PC-9 (cell line): ENCODE data around the gene MAN2A2. TPM values are rescaled to one million over a fixed set of nuclear protein-coding genes. Genes with fewer than 3 reads are reported as not detected.
"Not testable (repeated sequence)": the region's sequence is repeated elsewhere in the genome, so short reads cannot be mapped to it uniquely, and the experiment has no call there.

Experiments
- BruUV-seq: library from RNA; stranded (reverse); fragments of 400-500 nt; replicated peaks from 2 replicates; lab custom pipeline; 2021; lab: Mats Ljungman, UMichigan
- CTCF ChIA-PET: fragments of 300-600 bp; sonication (Branson Sonifier 250); formaldehyde crosslinking; loops from one replicate; lab custom pipeline; 2022; ENCODE audit warnings: antibody characterized with exemption; lab: Charles Lee
- POLR2A ChIA-PET: fragments of 300-600 bp; sonication (Branson Sonifier 250); formaldehyde crosslinking; loops from one replicate; lab custom pipeline; 2022; ENCODE audit warnings: antibody characterized with exemption; ENCODE audit not compliant: unreplicated experiment; lab: Charles Lee
- DNase-seq, 2 experiments: peaks; one replicate each; pipeline versions ENCODE4 v3.0.0 to v3.0.0-alpha.2; 2015 to 2022; ENCODE audit warnings: mixed read lengths in 1 of 2
- H2AFZ ChIP-seq: fragments of 200-600 bp; sonication (generic); 2 replicates; pipeline ENCODE4 v1.8.1; 2017; ENCODE audit warnings: antibody characterized with exemption
- H3F3A ChIP-seq: fragments of 200-600 bp; sonication (generic); 2 replicates; pipeline ENCODE4 v1.8.1; 2017; ENCODE audit warnings: antibody characterized with exemption, mild to moderate bottlenecking, low read depth; ENCODE audit not compliant: insufficient read depth
- H3K27ac ChIP-seq: fragments of 200-600 bp; sonication (generic); 2 replicates; pipeline ENCODE4 v1.6.1; 2016; ENCODE audit warnings: mixed run types
- H3K27me3 ChIP-seq: fragments of 200-600 bp; sonication (generic); 2 replicates; pipeline ENCODE4 v1.6.1; 2016; ENCODE audit warnings: low read depth, mixed run types; ENCODE audit not compliant: insufficient read depth
- H3K36me3 ChIP-seq: fragments of 200-600 bp; sonication (generic); 2 replicates; pipeline ENCODE4 v1.6.1; 2016; ENCODE audit warnings: low read depth, mixed run types
- H3K4me1 ChIP-seq: fragments of 200-600 bp; sonication (generic); replicated peaks from 2 replicates; pipeline ENCODE4 v1.6.1; 2016; ENCODE audit warnings: mixed run types; ENCODE audit not compliant: insufficient read depth
- H3K4me2 ChIP-seq: fragments of 200-600 bp; sonication (generic); 2 replicates; pipeline ENCODE4 v1.6.1; 2017; ENCODE audit warnings: mixed run types
- H3K4me3 ChIP-seq: fragments of 200-600 bp; sonication (generic); 2 replicates; pipeline ENCODE4 v1.6.1; 2016; ENCODE audit warnings: mixed run types
- H3K79me2 ChIP-seq: fragments of 200-600 bp; sonication (generic); 2 replicates; pipeline ENCODE4 v1.6.1; 2017; ENCODE audit warnings: low read depth, mixed run types
- H3K9me2 ChIP-seq: fragments of 200-600 bp; sonication (generic); 2 replicates; pipeline ENCODE4 v1.8.1; 2017; ENCODE audit warnings: mild to moderate bottlenecking; ENCODE audit not compliant: insufficient read depth
- H3K9me3 ChIP-seq: fragments of 200-600 bp; sonication (generic); 2 replicates; pipeline ENCODE4 v1.8.1; 2016; ENCODE audit warnings: low read depth; ENCODE audit not compliant: insufficient read depth
- H4K20me1 ChIP-seq: fragments of 200-600 bp; sonication (generic); 2 replicates; pipeline ENCODE4 v1.8.1; 2017; ENCODE audit not compliant: insufficient read depth
- EZH2 ChIP-seq: fragments of 200-600 bp; sonication (generic); IDR thresholded peaks from 2 replicates; pipeline ENCODE4 v1.8.0; 2017; ENCODE audit warnings: antibody characterized with exemption, low read depth
- intact Hi-C: fragments of 100-400 bp; cut with micrococcal nuclease; formaldehyde crosslinking; loops from one replicate; pipeline ENCODE4 v1.10.0; 2022; ENCODE audit not compliant: unreplicated experiment
- total RNA-seq: library from RNA; stranded (reverse); gene quantifications from 2 replicates; pipeline ENCODE4 v1.2.3, GENCODE V29; 2021
- TF ChIP-seq, protein P1 (sequence below): fragments of 200-600 bp; sonication (generic); conservative IDR thresholded peaks from 2 replicates; pipeline ENCODE4 v1.6.1; 2017; ENCODE audit warnings: mixed run types, antibody characterized with exemption, mild to moderate bottlenecking, moderate library complexity

Gene MAN2A2
- total RNA-seq, 1 experiment from 2014 or later = 27.1 TPM

DNA sequence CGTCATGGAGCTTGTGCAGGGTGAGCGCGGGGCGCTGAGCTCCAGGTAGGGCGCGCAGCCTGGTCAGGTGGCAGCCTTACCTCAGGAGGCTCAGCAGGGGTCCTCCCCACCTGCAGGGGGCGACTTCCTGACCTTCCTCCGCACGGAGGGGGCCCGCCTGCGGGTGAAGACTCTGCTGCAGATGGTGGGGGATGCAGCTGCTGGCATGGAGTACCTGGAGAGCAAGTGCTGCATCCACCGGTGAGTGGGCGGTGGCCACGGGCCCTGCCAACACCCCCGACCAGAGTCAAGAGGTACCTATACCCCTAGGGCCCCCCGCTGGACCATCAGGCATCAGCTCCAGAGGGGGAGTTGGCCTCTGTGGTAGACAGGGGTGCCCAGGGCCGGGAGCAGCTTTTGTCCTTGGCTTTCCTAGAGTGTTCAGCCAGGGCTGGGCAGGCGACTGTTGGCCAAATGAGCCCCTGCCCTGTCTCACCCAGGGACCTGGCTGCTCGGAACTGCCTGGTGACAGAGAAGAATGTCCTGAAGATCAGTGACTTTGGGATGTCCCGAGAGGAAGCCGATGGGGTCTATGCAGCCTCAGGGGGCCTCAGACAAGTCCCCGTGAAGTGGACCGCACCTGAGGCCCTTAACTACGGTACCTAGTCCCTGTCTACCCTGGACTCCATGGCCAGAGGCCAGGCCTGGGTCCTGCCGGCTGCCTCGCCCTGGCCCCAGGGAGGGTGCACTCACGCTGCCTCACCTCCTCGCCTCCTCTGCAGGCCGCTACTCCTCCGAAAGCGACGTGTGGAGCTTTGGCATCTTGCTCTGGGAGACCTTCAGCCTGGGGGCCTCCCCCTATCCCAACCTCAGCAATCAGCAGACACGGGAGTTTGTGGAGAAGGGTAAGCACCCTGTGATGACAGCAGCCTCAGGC lies 9.7 kb upstream of the MAN2A2 start:
- no peaks in the 10 kb centered on the region for H3K27me3 ChIP-seq
- no peaks in the 10 kb centered on the region for H3K9me3 ChIP-seq
- no TSS peak for BruUV-seq
- H2AFZ ChIP-seq = no peak overlapping the region
- H3K36me3 ChIP-seq = no peaks in the 10 kb centered on the region
- H3K79me2 ChIP-seq = no peaks in the 10 kb centered on the region
- H3K4me2 ChIP-seq = no peak overlapping the region
- TF ChIP-seq, protein P1, sequence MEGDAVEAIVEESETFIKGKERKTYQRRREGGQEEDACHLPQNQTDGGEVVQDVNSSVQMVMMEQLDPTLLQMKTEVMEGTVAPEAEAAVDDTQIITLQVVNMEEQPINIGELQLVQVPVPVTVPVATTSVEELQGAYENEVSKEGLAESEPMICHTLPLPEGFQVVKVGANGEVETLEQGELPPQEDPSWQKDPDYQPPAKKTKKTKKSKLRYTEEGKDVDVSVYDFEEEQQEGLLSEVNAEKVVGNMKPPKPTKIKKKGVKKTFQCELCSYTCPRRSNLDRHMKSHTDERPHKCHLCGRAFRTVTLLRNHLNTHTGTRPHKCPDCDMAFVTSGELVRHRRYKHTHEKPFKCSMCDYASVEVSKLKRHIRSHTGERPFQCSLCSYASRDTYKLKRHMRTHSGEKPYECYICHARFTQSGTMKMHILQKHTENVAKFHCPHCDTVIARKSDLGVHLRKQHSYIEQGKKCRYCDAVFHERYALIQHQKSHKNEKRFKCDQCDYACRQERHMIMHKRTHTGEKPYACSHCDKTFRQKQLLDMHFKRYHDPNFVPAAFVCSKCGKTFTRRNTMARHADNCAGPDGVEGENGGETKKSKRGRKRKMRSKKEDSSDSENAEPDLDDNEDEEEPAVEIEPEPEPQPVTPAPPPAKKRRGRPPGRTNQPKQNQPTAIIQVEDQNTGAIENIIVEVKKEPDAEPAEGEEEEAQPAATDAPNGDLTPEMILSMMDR = no peak; the same call in 1 of the 2 replicates
- no peak for TF ChIP-seq EZH2
- no peak overlapping the region for H3K4me3 ChIP-seq
- intact Hi-C loops = no loop called here
- POLR2A ChIA-PET = no interaction called here
- no peaks in the 10 kb centered on the region for H3K4me1 ChIP-seq
- H3K27ac ChIP-seq = no peak overlapping the region
- no peaks in the 10 kb centered on the region for H4K20me1 ChIP-seq
- no peaks in the 10 kb centered on the region for H3K9me2 ChIP-seq
- no peaks in the 10 kb centered on the region for H3F3A ChIP-seq
- CTCF ChIA-PET = no interaction called here
- no peak for DNase-seq

DNA sequence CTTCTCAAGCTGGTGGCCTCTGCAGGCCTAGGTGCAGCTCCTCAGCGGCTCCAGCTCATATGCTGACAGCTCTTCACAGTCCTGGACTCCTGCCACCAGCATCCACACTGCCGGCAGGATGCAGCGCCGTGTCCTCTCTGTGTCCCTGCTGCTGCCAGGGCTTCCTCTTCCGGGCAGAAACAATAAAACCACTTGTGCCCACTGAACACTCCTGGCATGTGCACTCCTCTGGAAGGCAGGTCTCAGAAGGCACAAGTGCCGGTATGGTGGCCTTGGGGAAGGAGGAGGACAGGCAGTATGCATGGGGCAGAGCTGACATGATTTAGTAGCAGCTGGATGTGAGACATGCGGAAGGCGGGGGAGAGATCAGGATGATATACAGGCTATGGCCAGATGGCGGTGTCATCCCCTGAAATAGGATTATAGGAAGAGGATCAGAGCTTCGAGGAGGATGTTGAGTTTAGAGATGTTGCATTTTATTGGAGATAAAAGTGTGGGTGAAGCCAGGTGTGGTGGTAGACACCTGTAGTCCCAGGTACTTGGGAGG lies 7.5 kb upstream of the MAN2A2 start:
- H3K27me3 ChIP-seq = no peaks in the 10 kb centered on the region
- H3K4me1 ChIP-seq = no peaks in the 10 kb centered on the region
- no peaks in the 10 kb centered on the region for H3F3A ChIP-seq
- CTCF ChIA-PET = no interaction called here
- POLR2A ChIA-PET = interaction anchor here (0.6 kb wide), 2 partner anchors 12 to 73 kb away, joined by 3 to 11 read pairs; no protein-coding TSS in a partner anchor
- no peak overlapping the region for H3K27ac ChIP-seq
- no peak overlapping the region for H3K4me2 ChIP-seq
- no peaks in the 10 kb centered on the region for H3K36me3 ChIP-seq
- TF ChIP-seq, protein P1 = no peak
- no peak for TF ChIP-seq EZH2
- no TSS peak for BruUV-seq
- intact Hi-C loops = no loop called here
- H2AFZ ChIP-seq = no peak overlapping the region
- no peaks in the 10 kb centered on the region for H3K79me2 ChIP-seq
- no peaks in the 10 kb centered on the region for H4K20me1 ChIP-seq
- H3K9me3 ChIP-seq = no peaks in the 10 kb centered on the region
- H3K9me2 ChIP-seq = no peaks in the 10 kb centered on the region
- H3K4me3 ChIP-seq = no peak overlapping the region
- no peak for DNase-seq

DNA sequence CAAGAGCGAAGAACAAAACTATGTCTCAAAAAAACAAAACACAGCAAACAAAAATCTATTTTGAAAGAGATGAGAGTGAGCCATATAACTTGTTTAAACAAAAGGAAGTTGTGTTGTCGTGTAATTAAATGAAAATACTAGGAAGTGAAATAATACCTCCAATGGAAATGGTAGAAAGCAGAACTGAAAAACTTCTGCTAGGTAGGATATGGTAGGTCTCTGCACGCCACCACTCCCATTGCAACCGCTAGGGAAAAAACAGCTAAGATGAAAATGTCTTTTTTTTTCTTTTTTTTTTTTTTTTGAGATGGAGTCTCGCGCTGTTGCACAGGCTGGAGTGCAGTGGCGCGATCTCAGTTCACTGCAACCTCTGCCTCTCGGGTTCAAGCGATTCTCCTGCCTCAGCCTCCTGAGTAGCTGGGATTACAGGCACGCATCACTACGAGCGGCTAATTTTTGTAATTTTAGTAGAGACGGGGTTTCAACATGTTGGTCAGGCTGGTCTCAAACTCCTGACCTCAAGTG lies 5.9 kb upstream of the MAN2A2 start:
- H3K36me3 ChIP-seq, POLR2A ChIA-PET, H3K27ac ChIP-seq, H3F3A ChIP-seq, H3K9me3 ChIP-seq, CTCF ChIA-PET, BruUV-seq, H3K4me1 ChIP-seq, H3K9me2 ChIP-seq, H4K20me1 ChIP-seq, H3K79me2 ChIP-seq, H3K4me3 ChIP-seq, intact Hi-C loops, H3K4me2 ChIP-seq, H2AFZ ChIP-seq, DNase-seq, H3K27me3 ChIP-seq: not testable (repeated sequence)
